GM12891 (cell line): ENCODE results near the gene OSM.

Experiments used
- DNase-seq: peaks from one replicate; pipeline ENCODE4 v3.0.0; 2011; ENCODE audit warnings: low spot score; ENCODE audit not compliant: insufficient read length
- FAIRE-seq: peaks from 2 replicates; lab custom pipeline; 2011; peaks lifted over from hg19 to GRCh38; lab: Jason Lieb, UNC
- PAX5 ChIP-seq: IDR thresholded peaks from 2 replicates; pipeline ENCODE4 v1.6.1; 2011; ENCODE audit warnings: low read length, moderate library complexity, mild to moderate bottlenecking; ENCODE audit not compliant: insufficient read depth, severe bottlenecking
- POLR2A ChIP-seq: IDR thresholded peaks from 2 replicates; pipeline ENCODE4 v1.6.1; 2011; ENCODE audit warnings: low read depth, low read length, control low read depth
- POLR2AphosphoS5 ChIP-seq: IDR thresholded peaks from 2 replicates; pipeline ENCODE4 v1.6.1; 2011; ENCODE audit warnings: low read depth, low read length, control low read depth
- POU2F2 ChIP-seq: IDR thresholded peaks from 2 replicates; pipeline ENCODE4 v1.6.1; 2011; ENCODE audit warnings: low read depth, mild to moderate bottlenecking, control low read depth, low read length, moderate library complexity
- SPI1 ChIP-seq: IDR thresholded peaks from 2 replicates; pipeline ENCODE4 v1.6.1; 2011; ENCODE audit warnings: low read depth, low read length, control low read depth
- TAF1 ChIP-seq: IDR thresholded peaks from 2 replicates; pipeline ENCODE4 v1.6.1; 2011; ENCODE audit warnings: low read depth, low read length, control low read depth

The OSM gene

DNA sequence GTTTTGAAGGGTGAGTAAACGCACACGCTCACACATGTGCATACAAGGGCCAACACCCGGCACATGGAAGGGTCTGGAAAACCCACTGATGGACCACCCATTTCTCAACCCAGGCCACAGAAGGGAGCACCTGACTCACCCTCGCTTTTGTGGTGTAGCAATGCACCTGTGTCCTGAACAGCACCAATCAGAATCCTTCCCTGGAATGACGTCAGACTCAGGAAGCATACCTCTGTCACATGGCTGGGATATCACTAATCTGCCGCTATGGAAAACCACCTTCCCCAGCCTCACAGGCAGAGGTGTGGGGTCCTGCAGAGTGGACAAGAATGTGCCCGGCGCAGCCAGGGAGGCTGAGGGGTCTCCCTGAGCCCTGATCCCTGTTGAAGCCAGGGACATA, 9.0 kb upstream of the OSM start:
- peak; percentile 40 for FAIRE-seq
- no peak for DNase-seq
- TF ChIP-seq POU2F2 (no peak), TAF1 (no peak), SPI1 (no peak), POLR2AphosphoS5 (no peak), PAX5 (no peak), POLR2A (no peak)

DNA sequence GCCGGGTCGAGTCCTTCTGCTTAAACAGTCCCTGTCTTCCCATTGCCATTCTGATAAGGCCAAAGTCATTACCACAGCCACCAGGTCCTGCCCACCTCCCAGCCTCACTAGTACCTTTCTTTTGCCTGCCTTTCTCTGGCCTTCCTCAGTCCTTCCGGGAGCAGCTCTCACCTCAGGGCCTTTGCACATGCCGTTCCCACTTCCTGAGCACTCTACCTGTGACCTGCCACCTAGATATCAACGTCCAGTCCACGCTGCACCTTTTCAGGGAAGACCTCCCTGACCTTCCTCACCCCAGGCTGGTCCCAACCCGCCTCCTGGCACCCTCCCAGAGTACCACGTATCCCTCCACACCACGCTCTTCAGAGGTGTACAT, 7.8 kb upstream of the OSM start:
- no peak for DNase-seq
- no peak for FAIRE-seq

GRCh38 chr22:30273711-30274436, 7.2 kb upstream of the OSM start:
- TF ChIP-seq POU2F2 = no peak
- no peak for TF ChIP-seq PAX5
- TF ChIP-seq TAF1 = no peak
- no peak for TF ChIP-seq POLR2AphosphoS5
- no peak for TF ChIP-seq SPI1
- no peak for TF ChIP-seq POLR2A
- FAIRE-seq (no peak), DNase-seq (no peak)

More for the DNA sequence above, 7.8 kb upstream of the OSM start:
- TF ChIP-seq POLR2A (no peak), PAX5 (no peak), TAF1 (no peak), POLR2AphosphoS5 (no peak), SPI1 (no peak), POU2F2 (no peak)

DNA sequence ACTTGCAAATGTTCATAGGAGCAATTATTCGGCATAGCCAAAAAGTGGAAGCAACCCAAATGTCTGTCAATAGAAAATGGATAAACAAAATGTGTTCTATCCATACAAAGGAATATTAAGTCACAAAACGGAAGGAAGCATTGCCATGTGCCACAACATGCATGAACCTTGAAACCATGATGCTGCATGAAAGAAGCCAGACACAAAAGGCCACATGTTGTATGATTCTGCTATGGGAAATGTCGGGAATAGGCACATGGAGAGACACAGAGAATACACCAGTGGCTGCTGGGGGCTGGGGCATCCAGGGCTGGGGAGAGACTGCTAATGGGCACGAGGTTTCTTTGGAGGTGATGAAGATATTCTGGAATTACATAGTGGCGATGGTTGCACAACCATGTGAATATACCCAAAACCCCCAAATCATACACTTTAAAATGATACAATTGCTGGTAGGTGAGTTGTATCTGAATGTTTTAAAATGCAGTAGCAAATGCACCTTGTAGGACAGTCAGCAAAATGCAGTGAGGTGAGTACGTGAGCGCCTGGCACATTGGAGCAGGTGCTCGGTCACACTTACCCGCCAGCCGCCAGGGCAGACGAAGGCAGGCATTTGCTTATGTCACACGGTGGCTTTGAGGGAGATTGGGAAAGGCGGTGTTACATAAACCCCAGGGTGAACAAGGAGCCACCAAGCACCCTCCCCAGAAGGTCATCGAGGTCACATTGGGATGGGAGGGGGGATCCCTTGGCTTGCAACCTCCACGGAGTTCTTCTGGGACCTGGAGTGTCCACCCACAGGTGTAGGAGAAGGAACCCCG, 6.3 kb upstream of the OSM start:
- TF ChIP-seq SPI1 (no peak), TAF1 (no peak), POLR2A (no peak), POLR2AphosphoS5 (no peak), POU2F2 (no peak), PAX5 (no peak)
- FAIRE-seq = no peak
- no peak for DNase-seq

DNA sequence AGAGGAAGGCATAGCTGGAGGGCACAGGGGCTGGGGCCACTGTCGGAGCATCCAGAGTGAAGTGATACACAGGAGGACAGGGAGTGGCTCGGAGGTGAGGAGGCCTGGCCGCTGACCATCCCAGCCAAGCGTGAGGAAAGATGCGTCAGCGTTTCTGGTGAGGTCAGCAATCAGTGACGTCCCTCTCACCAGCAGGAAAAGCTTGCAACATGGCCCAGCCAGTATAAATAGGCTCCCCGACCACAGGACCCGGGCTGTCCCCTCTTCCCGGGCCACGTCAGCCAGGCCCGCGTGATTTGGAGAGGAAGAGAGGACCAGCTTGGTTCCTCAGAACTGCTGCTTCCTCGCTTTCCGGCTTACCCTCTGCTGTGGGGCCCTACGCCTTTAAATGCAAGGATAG, 4.2 kb upstream of the OSM start:
- DNase-seq = no peak
- TF ChIP-seq POU2F2 (no peak), POLR2A (no peak), POLR2AphosphoS5 (no peak), TAF1 (no peak), PAX5 (no peak), SPI1 (no peak)
- no peak for FAIRE-seq

DNA sequence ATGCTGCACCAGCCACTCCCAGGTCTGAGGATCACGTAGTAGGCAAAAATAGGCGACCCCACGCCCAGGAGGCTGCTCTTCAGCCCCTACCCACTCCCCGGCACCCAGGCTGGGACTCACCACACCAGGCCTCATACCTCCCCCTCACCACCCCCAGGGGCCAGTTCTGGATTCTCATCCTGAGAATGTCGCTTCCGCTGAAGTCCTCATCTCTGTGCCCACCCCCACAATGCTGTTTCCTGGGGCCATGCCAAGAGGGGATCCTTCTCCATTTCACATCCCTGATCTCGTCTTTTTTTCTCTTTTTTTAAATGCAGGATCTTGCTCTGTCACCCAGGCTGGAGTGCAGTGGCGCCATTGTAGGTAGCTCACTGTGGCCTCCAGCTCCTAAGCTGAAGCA, 1.7 kb upstream of the OSM start:
- DNase-seq = no peak

GRCh38 chr22:30267382-30268302, 991 bp upstream of the OSM start:
- DNase-seq = no peak
- peak; percentile 38 for FAIRE-seq
- TF ChIP-seq POLR2A = no peak
- no peak for TF ChIP-seq TAF1
- TF ChIP-seq SPI1 = no peak
- TF ChIP-seq POU2F2 = no peak
- TF ChIP-seq PAX5 = no peak
- TF ChIP-seq POLR2AphosphoS5 = no peak

More for the DNA sequence above, 1.7 kb upstream of the OSM start:
- FAIRE-seq = peak; percentile 35
- TF ChIP-seq PAX5 = no peak
- TF ChIP-seq SPI1 = no peak
- TF ChIP-seq POU2F2 = no peak
- no peak for TF ChIP-seq POLR2A
- no peak for TF ChIP-seq TAF1
- no peak for TF ChIP-seq POLR2AphosphoS5

GRCh38 chr22:30265823-30266444, 717 bp downstream of the OSM start:
- 0 out of 2 replicates have a peak, but pooled peaks have one; percentile 52 for TF ChIP-seq POLR2A
- TF ChIP-seq PAX5 = no peak
- TF ChIP-seq TAF1 = no peak; the same call in none of the 2 replicates
- TF ChIP-seq POU2F2 = peak; percentile 70
- TF ChIP-seq SPI1 = no peak
- TF ChIP-seq POLR2AphosphoS5 = peak; percentile 79
- DNase-seq (peak; percentile 86), FAIRE-seq (peak; percentile 99)
